GM19372 (cell line): ENCODE measurements around the gene SSNA1.

Source experiments
- ATAC-seq: cut with Tn5 transposase; IDR thresholded peaks from one replicate; pipeline ENCODE4 v1.9.1; 2021; ENCODE audit warnings: mild to moderate bottlenecking, low read depth, moderate library complexity; ENCODE audit not compliant: unreplicated experiment

Gene SSNA1

DNA sequence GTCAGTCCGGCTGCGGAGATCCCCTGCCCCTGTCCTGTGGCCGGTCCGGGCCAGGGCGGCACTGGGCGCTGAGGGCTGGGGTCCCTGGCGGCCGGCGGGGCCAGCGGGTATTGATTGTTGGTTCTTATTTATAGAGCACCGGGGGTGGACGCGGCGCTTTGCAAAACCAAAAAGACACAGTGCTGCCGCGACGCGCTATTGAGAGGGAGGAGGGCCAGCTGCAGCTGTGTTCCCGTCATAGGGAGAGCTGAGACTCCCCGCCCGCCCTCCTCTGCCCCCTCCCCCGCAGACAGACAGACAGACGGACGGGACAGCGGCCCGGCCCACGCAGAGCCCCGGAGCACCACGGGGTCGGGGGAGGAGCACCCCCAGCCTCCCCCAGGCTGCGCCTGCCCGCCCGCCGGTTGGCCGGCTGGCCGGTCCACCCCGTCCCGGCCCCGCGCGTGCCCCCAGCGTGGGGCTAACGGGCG, 21.2 kb upstream of the SSNA1 start:
- ATAC-seq = no peak

DNA sequence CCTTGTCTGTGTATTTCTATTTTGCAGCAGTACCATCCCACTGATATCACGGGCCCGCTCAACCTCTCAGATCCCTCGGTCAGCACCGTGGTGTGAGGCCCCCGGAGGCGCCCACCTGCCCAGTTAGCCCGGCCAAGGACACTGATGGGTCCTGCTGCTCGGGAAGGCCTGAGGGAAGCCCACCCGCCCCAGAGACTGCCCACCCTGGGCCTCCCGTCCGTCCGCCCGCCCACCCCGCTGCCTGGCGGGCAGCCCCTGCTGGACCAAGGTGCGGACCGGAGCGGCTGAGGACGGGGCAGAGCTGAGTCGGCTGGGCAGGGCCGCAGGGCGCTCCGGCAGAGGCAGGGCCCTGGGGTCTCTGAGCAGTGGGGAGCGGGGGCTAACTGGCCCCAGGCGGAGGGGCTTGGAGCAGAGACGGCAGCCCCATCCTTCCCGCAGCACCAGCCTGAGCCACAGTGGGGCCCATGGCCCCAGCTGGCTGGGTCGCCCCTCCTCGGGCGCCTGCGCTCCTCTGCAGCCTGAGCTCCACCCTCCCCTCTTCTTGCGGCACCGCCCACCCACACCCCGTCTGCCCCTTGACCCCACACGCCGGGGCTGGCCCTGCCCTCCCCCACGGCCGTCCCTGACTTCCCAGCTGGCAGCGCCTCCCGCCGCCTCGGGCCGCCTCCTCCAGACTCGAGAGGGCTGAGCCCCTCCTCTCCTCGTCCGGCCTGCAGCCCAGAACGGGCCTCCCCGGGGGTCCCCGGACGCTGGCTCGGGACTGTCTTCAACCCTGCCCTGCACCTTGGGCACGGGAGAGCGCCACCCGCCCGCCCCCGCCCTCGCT, 20.5 kb upstream of the SSNA1 start:
- no peak for ATAC-seq

DNA sequence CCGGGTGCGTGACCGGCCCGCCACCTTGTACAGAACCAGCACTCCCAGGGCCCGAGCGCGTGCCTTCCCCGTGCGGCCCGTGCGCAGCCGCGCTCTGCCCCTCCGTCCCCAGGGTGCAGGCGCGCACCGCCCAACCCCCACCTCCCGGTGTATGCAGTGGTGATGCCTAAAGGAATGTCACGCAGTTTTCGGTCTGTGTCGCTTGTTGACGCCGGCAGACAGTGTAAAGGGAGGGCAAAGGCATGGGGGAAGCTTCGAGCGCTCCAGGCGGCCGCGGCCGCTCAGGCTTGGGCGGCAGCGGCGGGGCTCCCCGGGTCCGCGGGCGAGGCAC, 19.9 kb upstream of the SSNA1 start:
- ATAC-seq = no peak

DNA sequence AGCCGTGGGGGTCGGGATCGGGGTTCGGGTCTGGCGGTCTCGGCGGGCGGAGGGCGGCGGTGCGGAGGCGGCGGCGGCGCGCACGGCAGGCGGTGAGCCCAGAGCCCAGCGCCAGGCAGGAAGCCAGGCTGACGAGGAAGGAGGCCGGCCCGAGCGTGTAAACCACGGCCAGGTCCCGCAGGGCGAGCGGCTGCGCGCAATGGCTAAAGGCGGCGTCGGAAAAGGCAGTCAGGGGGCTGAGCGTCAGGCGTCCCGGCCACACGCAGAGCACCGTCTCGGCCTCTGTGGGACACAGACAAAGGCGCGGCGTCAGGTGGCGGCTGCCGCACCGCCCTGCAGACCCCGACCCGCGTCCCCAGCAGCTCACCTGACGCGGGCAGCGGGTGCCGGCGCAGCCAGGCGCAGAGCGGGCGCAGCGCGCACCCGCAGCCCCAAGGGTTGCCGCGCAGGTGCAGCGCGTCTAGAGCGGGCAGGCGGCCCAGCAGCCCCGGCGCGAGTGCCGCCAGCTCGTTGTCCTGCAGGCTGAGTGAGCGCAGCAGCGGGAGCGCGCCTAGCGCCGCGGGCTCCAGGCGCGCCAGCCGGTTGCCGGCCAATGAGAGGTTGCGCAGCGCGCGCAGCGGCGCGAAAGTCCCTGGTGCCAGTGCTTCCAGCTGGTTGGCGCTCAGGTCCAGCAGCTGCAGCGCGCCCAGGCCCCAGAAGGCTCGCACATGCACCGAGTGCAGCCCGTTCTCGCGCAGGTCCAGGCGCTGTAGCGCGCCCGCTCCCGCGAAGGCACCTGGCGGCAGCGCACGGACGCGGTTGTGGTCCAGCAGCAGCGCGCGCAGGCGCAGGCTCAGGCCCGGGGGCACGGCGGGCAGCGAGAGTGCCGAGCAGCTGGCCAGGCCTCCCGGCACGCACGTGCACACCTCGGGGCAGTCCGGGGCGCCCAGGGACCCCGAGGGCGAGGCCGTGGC, 19.3 kb upstream of the SSNA1 start:
- ATAC-seq = no peak

DNA sequence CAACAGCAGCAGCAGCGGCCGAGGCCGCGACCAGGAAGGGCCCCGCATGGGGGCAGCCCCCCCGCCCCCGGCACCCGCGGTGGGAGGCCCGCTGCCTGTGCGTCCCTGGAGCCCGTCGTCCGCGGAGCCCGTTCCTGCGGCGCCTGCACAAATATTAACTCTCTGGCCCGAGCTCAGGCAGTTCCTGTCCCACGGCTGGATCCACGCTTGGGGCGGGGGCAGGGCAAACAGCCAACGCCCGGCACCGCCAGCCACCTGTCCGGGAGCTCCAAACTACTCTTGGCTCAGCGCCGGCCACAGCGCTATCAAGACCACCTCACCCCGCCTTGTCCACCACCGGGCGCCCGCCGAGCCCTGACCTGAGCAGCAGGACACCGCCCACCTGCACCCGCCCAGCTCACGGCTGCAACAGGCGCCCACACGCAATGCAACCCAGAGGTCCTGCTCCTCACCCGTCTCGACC, 18.5 kb upstream of the SSNA1 start, which contains the start of gene LRRC26:
LRRC26 (minus strand) TSS at position 156 of the 463 bp plus-strand sequence; CDS start at position 48, 108 bp downstream.
- ATAC-seq = no peak

DNA sequence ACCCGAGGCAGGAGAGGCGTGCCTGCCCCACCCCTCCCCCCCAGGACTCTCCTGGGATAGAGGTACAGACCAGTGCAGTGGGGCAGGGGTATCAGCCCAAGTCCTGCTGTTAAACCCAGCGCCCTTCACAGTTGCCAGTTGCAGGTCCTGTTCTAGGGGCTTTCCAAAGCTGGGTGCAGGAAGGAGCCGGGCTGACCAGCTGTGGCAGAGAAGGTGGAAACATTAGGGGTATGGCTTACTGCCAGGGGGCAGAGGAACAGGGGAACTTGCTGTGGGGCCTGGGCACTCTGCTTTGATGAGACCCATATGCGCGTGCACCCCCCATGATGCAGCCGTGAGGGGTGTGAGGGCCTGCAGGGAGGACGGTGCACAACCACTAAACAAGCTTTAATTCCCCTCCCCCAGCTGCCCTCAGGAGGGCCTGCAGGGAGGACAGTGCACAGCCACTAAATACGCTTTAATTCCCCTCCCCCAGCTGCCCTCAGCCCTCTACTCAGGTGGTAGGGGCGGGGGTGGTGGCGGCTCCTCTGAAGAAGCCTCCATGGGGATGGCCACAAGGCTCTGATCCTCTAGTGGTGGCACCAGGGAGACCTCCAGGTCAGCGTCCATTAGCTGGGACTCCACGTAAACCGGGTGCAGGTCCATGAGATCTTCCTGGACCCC, 17.9 kb upstream of the SSNA1 start:
- no peak for ATAC-seq

DNA sequence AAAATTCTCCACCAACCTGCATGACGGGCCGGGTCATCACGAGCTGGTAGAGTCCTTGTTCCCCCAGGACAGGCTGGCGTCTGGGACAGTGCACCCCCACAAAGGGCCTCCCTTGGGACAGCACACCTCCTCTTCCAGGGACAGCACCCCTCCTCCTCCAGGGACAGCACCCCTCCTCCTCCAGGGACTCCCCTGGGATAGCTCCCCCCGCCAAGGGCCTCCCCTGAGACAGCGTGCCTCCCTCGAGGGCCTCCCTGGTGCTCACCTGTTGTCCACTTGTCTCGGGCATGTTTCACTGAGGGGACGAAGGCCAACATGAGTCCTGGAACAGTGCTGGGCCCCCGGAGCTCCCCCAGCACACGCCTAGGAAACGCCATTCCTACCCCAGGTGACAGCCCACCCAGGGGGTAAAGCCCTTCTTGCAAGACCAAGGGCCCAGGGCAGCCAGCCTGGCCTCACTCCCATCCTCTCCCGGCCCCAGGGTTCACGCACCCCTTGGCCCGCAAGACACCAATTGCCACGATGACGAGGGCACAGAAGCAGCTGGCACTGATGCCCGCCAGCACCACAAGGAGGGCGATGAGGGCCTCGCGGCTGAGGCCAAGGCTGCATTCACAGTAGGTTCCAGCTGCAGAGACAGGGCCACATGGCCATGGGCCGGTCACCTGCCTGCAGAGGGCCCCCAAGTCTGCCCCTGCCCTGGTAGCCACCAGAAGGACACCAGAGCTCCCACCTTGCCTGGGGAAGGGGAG, 17.2 kb upstream of the SSNA1 start:
- ATAC-seq = no peak

DNA sequence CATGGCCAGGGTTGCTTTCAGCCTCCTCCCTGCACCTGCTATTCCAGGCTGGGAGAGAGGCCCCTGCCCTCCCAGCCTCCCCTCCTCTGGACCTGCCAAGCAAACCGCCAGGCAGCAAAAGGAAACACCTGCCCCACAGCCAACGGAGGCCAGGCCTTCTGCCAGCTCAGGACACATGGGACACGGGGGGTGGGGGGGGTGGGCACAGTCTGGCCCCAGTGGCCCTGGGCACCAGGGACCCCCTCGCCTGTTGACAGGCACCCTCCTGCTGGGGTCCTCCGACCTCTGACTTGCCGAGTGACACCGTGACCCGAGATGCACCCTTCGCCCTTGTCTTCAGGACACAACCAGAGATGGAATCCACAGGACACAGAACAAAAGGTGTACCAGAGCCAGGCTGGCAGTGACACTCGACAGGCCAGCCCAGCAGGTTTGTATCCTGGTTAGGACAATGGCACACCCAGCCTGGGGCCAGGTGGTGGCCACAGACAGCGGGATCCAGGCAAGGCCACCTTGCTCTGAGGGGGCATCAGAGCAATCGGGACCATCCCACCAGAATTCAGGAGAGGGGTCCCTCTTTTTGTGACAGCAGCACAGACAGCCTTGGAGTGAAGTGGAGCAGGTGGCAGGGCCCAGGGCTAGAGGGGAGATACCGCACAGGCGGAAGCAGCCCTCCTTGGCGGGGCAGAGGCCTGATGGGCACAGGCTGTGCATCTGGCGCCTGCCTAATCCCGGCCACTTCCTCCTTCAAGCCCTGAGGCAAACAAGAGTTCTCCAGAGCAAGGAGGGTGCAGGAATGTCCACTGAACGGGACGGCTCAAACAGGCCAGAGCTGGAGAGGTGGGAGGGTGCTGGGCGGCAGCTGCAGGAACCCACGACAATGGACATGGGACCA, 15.3 kb upstream of the SSNA1 start:
- no peak for ATAC-seq

DNA sequence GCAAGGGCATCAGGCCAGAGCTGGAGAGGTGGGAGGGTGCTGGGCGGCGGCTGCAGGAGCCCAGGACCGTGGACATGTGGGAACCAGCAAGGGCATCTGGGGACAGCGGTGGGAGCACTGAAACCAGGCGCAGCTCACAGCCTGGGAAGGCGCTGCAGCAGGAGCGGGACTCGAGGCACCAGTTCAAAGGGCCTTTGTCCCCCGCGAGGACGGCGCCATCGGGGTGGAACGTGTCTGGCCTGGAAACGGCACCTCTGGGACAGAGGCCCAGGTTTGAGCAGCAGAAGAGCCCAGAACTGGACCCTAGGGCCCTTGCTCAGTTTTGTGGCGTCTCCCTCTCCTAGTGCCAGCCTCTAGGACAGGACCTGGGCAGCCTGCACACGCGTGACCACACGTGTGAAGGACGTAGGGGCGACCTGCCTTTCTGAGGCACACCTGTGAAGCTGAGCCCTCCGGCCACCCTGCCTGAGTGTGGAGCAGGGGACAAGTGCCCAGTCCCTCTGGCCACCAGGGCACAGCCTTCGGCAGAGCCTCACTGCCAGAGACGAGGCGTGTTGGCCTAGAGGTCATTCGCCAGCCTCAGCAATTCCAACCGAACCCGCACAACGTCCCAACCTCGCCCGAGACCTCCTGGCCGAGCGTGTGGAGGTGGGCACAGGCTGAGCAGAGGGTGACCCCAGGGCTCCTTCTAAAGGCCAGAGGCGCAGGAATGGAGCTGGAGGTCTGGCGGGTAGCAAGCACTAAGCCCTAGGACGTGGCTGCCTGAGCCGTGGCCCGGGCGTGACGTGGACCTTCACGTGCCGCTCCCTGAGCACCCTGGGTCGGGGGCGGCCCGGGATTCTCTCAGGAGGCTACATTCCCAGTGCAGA, 14.4 kb upstream of the SSNA1 start:
- no peak for ATAC-seq

DNA sequence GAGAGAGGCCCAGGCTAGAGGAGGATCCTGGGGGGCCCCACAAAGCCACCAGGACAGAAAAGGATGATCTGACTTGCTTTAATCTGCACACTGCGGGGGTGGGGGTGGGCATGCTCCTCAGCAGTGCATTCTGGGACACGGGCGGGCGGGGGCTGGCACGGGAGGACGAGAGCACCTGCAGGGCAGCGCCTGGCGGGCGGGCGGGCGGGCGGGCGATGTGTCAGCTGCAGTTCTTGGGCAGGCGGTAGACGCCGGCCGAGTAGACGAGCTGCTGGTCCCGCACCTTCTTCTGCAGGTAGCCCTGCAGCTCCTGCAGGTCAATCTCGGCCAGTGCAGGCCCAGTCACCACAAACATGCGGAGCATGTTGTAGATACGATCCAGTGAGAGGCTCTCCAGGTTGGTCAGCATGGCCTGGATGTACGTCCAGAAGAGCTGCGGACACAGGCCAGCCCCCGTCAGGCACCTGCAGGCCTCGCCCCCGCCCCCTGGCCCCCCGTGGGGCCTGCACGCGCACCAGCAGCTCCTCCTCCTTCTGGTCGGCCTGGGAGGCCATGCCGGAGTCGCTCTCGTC, 13.7 kb upstream of the SSNA1 start:
- ATAC-seq = no peak

DNA sequence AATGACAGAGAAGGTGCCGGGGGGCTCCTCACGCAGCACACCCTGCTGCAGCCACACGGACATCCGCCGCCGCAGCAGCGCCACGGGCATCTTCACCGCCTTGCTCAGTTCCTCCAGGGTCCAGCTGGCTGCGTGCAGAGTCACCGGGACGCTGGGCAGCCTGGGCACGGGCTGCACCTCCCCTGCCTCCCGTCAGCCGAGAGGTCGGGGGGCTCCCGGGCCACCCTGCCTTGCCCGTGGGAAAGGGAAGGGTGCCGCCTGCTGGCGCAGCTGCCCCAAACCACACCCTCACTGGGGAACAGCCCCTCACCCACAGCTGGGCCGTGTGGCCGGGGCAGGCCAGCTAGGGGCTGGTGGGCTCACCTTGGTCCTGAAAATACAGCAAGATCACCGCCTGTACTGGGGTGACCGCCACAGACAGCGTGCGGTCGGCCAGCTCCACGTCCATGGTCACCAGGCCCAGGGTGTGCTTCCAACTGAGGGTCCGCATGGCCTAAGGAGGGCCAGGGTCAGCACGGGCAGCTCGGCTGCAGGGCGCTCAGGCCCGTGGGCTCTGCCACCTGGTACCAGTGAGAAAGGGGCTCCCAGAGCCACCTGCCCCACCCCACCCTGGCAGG, 13.0 kb upstream of the SSNA1 start:
- no peak for ATAC-seq

DNA sequence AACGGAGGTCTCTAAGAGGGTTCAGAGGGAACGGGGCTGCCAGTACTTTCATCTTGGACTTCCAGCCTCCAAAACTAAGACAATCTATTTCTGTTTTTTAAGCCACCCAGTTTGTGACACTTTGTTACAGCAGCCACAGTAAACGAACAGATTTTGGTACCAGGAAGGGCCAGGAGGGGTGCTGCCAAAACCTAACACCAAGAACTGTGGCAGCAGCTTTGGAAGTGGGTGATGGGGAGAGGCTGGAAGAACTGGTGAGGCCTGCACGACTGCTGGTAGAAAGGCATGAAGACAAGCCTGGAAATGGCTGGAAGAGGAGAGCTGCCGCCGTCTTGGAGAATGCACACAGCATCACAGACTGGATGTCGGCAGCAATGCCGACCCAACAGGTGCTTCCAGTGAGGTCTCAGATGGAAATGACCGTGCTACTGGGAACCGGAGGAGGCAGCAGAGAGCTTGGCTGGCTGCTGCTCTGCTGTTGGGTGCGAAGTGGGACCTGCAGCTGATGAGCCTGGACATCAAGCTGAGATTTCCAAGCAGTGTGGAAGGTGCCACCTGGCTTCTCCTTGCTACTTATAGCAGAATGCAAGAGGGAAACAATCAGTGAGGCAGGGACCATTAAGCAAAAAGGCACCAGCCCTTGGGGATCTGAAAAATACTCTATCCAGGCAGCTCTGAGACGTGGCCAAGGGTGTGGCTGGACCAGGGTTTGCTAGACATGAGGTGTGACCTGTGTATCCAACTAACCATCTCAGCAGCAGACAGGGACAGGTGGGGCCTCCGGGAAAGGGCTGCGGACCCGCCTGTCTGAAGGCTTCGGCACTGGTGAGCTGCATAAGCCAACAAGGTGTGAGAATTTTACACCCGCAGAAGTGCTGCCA, 11.9 kb upstream of the SSNA1 start:
- no peak for ATAC-seq

DNA sequence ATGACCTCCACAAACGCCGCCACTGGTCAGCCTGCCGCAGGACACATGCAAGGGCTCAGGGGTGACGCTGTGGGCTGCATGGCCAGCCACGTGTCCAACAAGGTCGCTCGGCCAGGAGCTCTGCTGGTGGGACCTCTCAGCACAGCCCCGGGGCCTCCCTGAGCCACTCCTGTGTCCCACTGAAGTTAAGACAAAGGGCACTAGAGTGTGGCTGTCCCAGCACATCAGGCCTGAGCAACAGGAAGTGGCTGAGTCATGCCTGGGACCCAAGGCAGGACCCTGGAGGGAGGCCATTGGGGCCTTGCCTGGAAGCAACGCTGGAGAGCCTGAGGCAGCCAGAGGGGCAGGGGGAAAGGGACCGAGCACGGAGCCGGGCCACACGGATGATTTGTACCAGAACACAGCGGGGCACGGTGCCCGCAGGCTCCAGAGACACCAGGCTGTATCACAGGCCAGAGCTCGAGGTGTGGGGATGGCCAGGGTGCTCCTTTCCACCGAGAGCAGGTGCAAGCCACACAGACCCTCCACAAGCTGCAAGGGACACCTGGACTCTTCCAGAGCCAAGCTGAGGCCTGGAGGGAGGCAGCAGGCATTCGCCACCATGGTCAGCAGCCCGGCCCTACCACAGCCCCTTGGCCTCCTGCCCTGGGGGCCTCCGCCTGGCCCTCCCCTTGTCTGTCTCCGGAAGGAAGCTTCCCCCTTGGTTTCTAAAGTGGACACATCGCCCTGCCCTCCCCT, 10.1 kb upstream of the SSNA1 start:
- no peak for ATAC-seq

DNA sequence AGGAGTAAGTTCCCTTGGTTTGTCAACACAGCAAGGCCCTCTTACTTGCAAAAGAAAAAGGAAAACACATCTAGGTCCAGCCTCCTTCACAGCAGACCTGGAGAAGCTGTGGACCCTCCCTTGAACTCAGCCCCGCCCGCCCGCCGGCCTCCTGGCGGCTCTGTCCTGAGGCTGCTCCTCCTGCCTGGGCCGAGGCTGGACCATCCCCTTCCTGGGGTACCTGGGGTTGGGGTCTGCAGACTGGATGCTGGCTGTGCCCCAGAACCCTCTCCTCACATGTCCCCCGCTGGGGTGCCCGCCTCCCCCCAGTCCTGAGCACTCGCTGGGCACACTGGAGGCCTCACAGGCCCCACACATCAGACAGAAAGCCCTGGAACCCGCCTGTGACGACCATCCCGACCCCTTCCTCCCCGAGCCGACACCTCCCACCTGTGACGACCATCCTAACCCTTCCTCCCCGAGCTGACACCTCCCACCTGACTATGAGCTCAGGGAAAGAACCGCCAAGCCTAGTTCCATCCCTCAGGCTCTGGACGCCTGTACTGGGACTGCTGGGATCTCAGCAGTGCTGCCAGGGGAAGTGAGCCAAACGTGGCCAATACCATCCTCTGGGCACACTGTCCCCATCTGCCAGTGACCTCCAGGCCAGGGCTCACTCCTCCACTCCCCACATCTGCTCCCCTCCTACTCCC, 9.4 kb upstream of the SSNA1 start:
- no peak for ATAC-seq

DNA sequence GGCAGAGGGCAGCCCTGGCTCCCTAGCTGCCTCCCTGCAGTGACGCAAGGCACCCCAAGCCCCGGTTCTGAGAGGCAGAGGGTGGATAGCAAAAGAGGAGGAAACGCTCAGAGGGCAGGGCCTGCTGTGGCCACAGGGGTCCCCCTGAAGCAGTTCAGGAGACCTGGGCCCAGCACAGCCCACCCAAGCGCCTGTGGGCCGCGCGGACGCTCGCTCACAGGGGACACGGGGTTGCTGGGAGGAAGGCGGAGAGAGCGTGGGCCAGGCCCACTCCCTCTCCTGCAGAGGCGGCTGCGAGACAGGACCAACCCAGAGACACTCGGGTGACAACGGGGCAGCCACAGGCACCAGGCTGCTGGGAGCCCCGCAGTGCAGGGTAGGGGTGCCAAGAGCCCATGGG, 8.7 kb upstream of the SSNA1 start:
- no peak for ATAC-seq
